ENCODE measurements around the gene CDHR4.
"Not testable (repeated sequence)": the region's sequence is repeated elsewhere in the genome, so short reads cannot be mapped to it uniquely, and the experiment has no call there.

The CDHR4 gene, protein sequence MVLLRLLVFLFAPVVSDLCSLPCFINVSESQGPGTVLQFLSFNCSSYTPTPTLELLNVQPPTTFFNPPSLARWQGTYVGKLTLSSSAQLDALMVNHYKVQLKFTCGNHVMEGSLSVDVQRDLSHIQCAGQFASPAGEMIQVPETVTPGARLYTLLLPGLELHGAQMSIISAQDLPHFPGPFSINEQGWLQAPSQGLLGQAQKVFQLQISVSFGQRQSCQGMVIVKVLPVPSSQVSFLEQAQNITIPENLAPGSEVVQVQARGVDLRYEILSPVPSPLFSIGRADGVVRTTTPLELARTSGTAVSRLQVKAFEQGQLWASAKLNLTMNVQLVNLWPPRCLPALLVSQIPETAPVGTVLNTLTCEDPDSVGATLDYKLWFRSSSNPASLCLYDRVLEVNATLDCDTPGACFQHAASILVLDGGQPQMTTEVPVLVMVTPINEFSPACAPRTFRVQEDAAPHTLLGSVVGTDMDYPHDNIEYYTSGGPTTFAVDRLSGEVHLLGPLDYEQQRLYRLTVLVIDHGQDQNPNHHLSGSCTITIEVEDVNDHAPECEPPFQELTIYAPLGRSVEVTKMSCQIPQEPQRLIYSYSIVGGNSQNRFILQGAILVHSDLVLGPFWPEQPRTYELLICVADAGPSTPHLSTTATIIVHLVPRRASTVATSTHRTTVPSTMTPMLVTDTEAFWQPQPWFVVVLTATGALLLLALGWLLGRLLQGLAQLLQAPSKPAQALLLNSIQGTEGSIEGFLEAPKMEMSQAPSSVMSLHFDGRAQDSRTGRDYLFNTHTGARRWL

DNA sequence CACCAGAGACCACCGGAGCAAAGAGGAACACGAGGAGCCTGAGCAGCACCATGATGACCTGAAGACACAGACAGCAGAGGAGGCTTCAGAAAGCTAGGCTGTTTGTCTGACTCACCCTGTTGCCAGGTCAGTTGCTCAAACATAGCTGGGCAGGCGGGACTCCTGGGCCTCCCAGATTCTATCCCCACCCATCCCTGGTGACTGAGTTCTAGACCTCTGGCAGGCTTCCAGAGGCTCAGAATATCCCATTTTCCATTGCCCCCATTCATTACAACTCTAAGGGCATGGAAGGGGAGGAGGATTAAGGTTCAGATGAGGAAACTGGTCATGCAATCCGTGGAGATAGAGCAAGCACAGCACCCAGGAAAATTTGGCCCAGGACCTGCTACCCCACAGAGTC is at the start of gene CDHR4:
Gene CDHR4, minus strand, starts transcription at position 113 of the 400 bp plus-strand sequence. Its CDS starts 61 bp downstream, at position 52.
- peak; percentile 95 for DNase-seq (ENCODE audit: low spot score)

DNA sequence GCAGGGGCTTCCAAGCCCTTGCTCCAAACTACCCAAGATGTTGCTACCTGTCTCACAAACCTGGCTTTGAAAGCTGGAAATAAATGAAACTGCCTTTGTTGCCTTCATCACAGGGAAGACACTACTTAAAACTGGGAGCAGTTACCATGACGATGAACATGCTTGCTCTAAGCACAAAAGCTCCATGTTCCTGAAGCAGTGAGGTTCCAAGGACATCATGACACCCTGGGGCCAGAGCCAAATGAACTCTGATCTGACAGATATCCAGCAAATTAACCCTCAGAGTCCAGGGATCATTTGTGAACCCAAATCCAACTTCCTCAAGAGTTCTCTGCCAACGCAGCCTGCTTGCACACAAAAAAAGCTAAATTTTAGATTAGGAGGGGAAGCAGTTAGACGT is 46.0 kb upstream of the CDHR4 start:
- DNase-seq (ENCODE audit: low spot score): no peak

- no peak for DNase-seq (ENCODE audit: low spot score)
These were observed 45.0 kb upstream of the CDHR4 start for GRCh38 chr3:49844464-49845183.

DNA sequence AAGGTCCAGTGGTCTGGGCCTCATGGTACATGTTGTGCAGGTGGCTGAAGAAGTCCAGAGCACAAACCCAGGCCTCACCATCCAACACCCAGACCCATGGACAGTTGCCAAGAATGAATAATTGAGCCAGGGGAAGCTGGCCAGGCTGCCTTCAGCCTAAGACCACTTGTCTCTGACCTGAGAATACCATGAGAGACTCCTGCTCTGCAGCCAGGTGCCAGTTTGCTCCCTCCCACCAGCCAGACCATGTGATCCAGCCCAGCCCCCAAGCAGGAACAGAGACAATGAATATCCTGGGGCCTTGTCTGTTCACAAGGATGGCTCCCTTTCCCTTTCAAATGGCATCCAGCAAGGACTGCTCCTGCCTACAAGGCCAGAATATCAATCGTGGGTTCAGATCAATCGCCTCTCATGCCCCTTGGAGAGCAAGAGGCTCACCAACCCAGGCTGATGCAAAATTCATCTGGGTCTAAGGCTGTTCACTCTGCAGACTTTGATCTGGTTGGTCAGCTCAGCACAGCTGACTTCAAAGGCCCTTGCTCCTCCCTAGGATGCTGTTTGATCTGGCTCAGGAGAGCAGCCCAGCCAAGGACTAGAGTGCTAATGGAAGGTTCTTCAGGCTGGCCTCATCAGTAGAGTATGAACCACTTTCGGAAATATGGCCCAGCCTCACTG is 43.3 kb upstream of the CDHR4 start:
- no peak for DNase-seq (ENCODE audit: low spot score)

DNA sequence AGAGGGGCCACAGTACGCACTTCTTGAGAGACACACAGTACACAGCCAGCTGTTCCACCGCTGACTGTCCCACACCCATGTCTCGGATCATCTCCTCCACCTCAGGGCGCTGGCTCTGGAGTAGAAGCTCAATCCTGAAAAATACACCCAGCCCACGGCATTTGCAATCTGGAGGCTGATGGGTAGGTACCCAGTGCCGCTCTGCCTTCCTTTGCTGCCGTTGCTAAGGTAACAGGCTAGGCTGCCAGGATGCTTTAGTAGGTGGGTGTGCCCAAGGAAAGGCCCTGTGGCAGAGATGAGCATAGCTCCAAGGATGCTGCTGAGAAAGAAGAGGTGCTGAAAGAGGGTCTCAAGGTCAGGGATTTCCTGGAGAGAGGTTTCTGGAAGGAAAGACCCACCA is 42.1 kb upstream of the CDHR4 start:
- no peak for DNase-seq (ENCODE audit: low spot score)

GRCh38 chr3:49841126-49841696 is 41.5 kb upstream of the CDHR4 start:
- DNase-seq (ENCODE audit: low spot score): no peak

GRCh38 chr3:49840388-49840787 is 40.7 kb upstream of the CDHR4 start:
- no peak for DNase-seq (ENCODE audit: low spot score)

DNA sequence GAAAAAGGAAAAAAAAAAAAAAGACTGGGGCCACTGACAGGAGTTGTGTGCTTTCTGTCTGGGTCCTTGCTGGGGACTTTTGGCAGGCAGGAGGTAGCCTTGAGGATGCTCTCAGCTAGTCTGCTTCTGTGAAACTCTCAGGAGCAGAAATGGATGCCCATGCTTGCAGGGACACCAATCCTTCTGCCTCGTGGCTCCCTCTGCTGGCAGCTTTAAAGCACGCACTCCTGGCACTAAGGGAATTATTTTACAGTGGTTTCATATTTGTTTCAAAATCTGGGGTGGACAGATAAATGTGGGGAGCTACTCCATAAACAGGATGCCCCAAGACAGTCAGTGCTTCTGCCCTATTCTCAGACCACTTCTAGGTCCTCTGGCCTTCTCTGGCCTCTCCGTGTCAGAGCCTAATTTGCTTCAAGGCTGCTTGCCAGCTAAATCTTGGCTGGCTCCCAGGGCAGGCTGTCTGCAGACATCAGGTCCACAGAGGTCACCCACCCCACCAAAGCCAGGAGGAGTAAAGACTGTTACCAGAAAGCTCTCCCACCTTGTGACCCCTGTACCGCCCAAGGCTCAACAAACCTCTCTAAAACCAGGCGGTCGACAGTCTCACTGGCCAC is 39.6 kb upstream of the CDHR4 start:
- peak; percentile 88 for DNase-seq (ENCODE audit: low spot score)

DNA sequence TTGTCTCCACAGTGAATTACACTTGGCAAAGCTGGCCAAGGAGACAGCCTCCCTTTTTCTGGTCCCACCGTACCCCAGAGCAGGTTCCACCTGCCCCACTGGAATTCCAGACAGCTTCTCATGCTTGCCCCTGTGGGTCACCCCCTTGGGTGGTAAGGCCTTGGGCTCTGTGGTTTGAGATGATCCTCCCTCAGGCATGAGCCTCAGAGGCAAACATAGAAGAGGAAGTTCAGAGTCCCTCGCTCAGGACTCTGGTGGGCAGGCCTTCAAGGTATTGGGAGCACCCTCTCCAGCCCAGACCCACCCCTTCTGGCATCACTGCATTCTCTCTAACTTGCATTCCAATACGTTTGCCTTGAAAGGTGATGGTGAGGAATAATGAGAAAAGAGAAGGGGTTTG is 31.7 kb upstream of the CDHR4 start:
- no peak for DNase-seq (ENCODE audit: low spot score)

GRCh38 chr3:49826016-49826415 is 26.3 kb upstream of the CDHR4 start:
- DNase-seq (ENCODE audit: low spot score): no peak

DNA sequence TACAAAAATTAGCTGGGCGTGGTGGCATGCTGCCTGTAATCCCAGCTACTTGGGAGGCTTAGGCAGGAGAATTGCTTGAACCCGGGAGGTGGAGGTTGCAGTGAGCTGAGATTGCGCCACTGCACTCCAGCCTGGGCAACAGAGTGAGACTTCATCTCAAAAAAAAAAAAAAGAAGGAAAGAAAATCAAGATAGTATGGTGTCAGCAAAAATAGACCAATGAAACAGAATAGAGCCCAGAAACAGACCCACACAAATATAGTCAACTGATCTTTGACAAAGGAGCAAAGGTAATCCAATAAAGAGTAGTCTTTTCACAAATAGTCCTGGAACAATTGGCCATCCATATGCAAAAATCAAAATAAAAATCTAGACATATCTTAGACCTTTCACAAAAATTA is 23.5 kb upstream of the CDHR4 start:
- DNase-seq (ENCODE audit: low spot score): not testable (repeated sequence)

DNA sequence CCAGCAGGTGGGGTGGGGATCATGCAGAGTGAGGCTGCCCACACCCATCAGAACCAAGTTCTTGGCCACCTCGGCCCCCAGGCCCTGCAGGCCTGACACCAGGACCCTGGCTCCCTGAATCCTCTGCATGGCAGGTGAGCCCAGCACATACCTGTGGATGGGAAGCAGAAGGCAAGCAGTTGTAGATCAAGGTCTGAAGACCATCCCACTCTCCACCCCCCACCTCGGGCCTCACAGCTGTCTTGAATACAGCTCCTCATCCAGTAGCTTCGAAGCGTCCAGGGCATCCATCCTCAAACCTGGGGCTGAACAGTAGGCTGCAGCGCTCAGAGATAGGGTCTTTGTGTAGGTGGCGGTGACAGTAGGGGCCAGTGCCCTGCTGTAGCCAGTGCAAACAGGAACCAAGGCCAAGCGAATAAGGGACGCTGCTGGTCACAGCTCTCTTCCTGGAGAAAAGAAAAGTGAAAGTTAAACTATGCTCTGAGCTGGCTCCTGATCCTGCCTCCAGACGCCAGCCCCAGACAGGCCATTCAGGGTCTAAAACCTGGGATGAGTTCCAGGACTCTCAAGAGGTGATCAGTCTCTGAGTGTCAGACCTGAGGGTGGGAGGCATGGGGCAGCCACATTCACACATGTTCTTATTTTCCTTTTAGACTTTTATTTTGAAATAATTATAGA is 14.0 kb upstream of the CDHR4 start, which contains the start of gene UBA7:
Gene UBA7, minus strand, starts transcription at position 457 of the 678 bp plus-strand sequence. Its CDS starts 166 bp downstream, at position 291.
- DNase-seq (ENCODE audit: low spot score): peak; percentile 86

- DNase-seq (ENCODE audit: low spot score): peak; percentile 49
These were observed 13.3 kb upstream of the CDHR4 start for GRCh38 chr3:49812916-49813496.

DNA sequence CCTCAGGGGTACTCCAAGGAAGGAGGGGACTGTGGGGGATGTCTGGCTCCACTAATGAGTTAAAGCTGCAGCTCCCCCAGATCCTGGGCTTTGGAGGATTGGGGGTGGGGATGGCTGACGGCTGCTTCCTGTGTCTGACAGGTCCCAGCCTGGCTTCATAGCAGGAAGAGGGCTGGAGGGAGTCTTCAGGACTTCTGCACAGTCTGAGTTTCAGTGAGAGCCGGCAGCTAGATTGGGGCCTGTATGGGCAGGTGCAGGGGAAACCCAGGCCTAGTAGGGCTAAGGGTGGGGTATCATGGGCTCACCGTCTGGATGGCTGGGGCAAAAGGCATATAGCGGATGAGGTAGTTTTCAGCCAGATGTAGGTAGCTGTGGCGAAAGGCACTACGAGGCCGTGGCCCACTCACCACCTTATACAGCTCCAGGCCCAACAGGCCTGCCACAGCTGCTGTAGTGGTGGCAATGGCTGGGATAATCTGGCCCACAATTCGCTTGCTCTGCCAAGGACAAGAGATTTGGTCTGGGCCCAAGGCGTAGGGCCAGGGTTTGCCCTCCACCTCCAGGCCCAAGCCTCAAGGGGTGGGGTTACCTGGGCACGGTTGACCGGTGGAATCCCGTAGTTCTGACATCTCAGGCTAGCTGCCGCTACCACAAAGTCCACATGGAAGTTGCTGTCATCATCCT is 7.9 kb upstream of the CDHR4 start:
- no peak for DNase-seq (ENCODE audit: low spot score)

DNA sequence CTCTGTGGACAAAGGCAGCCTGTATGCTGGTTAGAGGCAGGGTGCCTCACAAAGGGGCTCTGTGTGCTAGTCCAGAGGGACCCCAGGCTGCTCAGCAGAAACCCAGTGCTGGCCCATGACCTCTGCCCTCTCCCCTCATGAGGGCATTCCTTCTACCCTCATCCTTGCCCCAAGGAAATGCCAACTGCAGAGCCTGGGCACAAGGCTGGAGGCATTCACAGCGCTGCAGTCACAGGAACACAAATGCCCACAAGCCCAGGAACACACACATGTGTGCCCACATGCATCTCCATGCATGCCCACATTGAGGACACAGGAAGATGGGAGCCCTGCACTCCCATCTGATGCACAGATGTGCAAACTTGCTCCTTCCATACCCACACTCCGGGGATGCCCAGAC is 7.2 kb upstream of the CDHR4 start:
- no peak for DNase-seq (ENCODE audit: low spot score)

DNA sequence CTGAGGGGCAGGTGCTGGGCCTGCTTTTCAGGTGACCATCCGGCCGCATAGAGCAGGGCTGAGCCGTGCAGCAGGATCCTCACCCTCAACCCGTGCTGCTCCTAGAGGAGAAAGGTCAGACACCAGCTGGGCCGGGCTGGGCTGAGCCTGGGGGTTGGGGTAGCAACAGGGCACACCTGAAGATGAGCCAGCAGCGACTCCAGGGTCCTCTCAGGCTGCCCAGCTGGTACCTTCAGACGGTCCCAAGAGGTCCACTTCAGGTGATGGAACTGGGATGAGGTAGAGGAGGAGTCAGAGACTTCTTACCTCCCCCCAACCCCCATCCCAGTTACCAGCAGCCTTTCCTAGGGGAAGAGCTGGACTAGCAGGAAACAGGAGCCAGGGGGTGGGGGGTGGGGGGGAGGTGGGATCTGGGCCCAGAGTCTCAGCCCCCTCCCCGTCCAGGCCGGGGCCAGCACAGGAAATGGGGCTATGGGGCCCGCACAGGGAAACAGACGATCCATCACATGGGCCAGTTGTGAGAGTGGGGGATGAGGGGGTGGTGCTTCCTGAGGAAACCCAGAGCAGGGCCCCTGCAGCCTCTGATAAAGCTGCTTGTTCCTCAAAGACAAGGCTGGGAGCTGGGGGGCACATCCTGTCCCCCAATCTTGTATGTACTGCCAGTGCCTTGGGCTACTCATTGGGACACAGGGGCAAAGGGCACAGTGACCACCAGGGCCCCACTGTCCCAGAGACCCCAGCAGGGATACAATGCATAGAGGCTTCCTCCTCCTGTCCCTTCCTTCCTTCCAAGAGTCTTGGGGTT is 6.4 kb upstream of the CDHR4 start:
- DNase-seq (ENCODE audit: low spot score): no peak

DNA sequence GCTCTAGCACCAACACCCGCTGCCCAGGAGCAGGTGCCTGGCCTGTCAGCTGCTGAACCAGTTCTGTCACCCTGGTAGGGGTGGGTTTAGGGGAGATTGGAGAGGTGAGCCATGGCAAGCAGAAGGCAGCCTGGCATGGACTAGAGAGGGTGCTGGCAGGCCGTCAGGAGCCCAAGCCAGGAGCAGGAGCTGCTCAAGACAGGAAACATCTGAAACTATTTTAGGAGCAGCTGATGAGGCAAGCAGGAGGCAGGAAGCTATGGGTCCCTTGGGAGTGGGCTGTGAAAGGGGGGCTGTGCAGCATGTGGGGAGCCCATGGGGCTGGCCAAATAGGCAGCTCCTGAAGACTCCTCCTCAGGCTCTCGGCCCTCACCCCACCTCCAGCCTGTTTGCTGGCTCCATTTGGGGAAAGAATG is 5.7 kb upstream of the CDHR4 start:
- peak; percentile 84 for DNase-seq (ENCODE audit: low spot score)

DNA sequence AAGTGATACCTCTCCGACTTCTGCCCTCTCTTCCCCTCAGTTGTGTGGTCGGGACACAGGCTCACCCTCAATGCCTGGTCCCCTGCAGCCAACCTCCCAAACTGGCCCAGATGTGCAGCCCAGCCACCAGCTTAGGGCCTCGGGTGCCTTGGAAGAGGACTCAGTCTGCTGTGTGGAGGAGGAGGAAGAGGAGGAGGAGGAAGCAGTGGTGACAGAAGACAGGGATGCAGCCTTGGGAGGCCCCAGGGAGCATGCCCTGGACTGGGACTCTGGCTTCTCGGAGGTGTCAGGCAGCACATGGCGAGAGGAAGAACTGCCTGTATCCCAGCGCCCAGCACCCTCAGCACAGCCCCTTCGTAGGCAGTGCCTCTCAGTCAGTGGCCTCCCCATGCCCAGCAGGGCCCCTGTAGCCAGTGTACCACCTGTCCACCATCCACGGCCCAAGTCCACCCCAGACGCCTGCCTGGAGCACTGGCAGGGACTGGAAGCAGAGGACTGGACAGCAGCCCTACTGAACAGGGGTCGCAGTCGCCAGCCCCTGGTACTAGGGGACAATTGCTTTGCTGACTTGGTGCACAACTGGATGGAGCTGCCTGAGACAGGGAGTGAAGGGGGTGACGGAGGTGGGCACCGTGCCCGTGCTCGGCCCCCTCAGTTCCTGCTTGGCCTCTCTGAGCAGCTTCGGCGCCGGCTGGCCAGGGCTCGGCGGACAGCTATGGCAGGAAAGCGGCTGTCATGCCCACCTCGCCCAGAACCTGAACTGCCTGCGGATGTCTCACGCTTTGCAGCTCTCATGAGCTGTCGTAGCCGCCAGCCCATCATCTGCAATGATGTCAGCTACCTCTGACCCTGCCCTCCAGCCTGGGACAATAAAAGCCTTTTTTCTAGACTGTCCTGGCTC is 4.7 kb upstream of the CDHR4 start:
- no peak for DNase-seq (ENCODE audit: low spot score)

Measured in AG20443 (cell line).